ENCODE measurements around the gene SCARF2.

Gene SCARF2

GRCh38 chr22:20469110-20469868 lies 31.7 kb upstream of the SCARF2 start:
- no peaks in the 10 kb centered on the region for H3K4me1 ChIP-seq (ENCODE audit: insufficient read depth, low read length)
- H3K9ac ChIP-seq (ENCODE audit: low read depth, low read length): no peak overlapping the region
- H3K9me3 ChIP-seq (ENCODE audit: insufficient read depth, low read length, severe bottlenecking): no peaks in the 10 kb centered on the region
- H3K79me2 ChIP-seq (ENCODE audit: insufficient read depth, low read length): no peaks in the 10 kb centered on the region
- no peak overlapping the region for H3K4me3 ChIP-seq (ENCODE audit: low read depth in 1 of 2, low read length in 2 of 2)
- no peak for DNase-seq
- H4K20me1 ChIP-seq (ENCODE audit: insufficient read depth, low read length): no peaks in the 10 kb centered on the region
- H3K27ac ChIP-seq (ENCODE audit: low read length): no peak overlapping the region
- no peak overlapping the region for H3K4me2 ChIP-seq (ENCODE audit: insufficient read depth, low read length)
- ATAC-seq (ENCODE audit: insufficient read depth, low read depth): no peak
- peaks cover 38% of the 10 kb centered on the region for H3K36me3 ChIP-seq (ENCODE audit: insufficient read depth, low read length)
- no peaks in the 10 kb centered on the region for H3K27me3 ChIP-seq (ENCODE audit: insufficient read depth, low read length, poor library complexity)
- TF ChIP-seq EZH2 (IDR thresholded peaks at IDR 0.05; ENCODE audit: borderline replicate concordance, low read depth, low read length, severe bottlenecking) (no peak), CTCF (IDR thresholded peaks at IDR 0.05; ENCODE audit: borderline replicate concordance, extremely low read depth, low read length, poor library complexity, severe bottlenecking) (no peak)
- no peak overlapping the region for H2AFZ ChIP-seq (ENCODE audit: low read depth, low read length)

- H3K4me2 ChIP-seq (ENCODE audit: insufficient read depth, low read length): no peak overlapping the region
- no peak overlapping the region for H3K4me3 ChIP-seq (ENCODE audit: low read depth in 1 of 2, low read length in 2 of 2)
- peaks cover 49% of the 10 kb centered on the region for H3K36me3 ChIP-seq (ENCODE audit: insufficient read depth, low read length)
These were observed 29.2 kb upstream of the SCARF2 start for GRCh38 chr22:20466659-20467379.

GRCh38 chr22:20465759-20466077 lies 28.1 kb upstream of the SCARF2 start:
- DNase-seq: no peak
- H3K27ac ChIP-seq (ENCODE audit: low read length): no peak overlapping the region
- no peak for ATAC-seq (ENCODE audit: insufficient read depth, low read depth)
- H3K27me3 ChIP-seq (ENCODE audit: insufficient read depth, low read length, poor library complexity): no peaks in the 10 kb centered on the region
- no peaks in the 10 kb centered on the region for H3K9me3 ChIP-seq (ENCODE audit: insufficient read depth, low read length, severe bottlenecking)
- no peaks in the 10 kb centered on the region for H3K79me2 ChIP-seq (ENCODE audit: insufficient read depth, low read length)
- TF ChIP-seq CTCF (IDR thresholded peaks at IDR 0.05; ENCODE audit: borderline replicate concordance, extremely low read depth, low read length, poor library complexity, severe bottlenecking): no peak
- no peak overlapping the region for H3K9ac ChIP-seq (ENCODE audit: low read depth, low read length)
- H3K4me1 ChIP-seq (ENCODE audit: insufficient read depth, low read length): peaks cover 11% of the 10 kb centered on the region
- H3K36me3 ChIP-seq (ENCODE audit: insufficient read depth, low read length): peaks cover 39% of the 10 kb centered on the region
- no peaks in the 10 kb centered on the region for H4K20me1 ChIP-seq (ENCODE audit: insufficient read depth, low read length)
- H2AFZ ChIP-seq (ENCODE audit: low read depth, low read length): no peak overlapping the region
- H3K4me3 ChIP-seq (ENCODE audit: low read depth in 1 of 2, low read length in 2 of 2): no peak overlapping the region
- no peak overlapping the region for H3K4me2 ChIP-seq (ENCODE audit: insufficient read depth, low read length)

More at GRCh38 chr22:20466659-20467379, 29.2 kb upstream of the SCARF2 start:
- no peak overlapping the region for H2AFZ ChIP-seq (ENCODE audit: low read depth, low read length)
- peaks cover 11% of the 10 kb centered on the region for H3K4me1 ChIP-seq (ENCODE audit: insufficient read depth, low read length)
- DNase-seq: no peak
- H4K20me1 ChIP-seq (ENCODE audit: insufficient read depth, low read length): no peaks in the 10 kb centered on the region
- no peak overlapping the region for H3K27ac ChIP-seq (ENCODE audit: low read length)
- no peaks in the 10 kb centered on the region for H3K9me3 ChIP-seq (ENCODE audit: insufficient read depth, low read length, severe bottlenecking)
- no peak for ATAC-seq (ENCODE audit: insufficient read depth, low read depth)
- no peaks in the 10 kb centered on the region for H3K27me3 ChIP-seq (ENCODE audit: insufficient read depth, low read length, poor library complexity)
- TF ChIP-seq EZH2 (IDR thresholded peaks at IDR 0.05; ENCODE audit: borderline replicate concordance, low read depth, low read length, severe bottlenecking) (no peak), CTCF (IDR thresholded peaks at IDR 0.05; ENCODE audit: borderline replicate concordance, extremely low read depth, low read length, poor library complexity, severe bottlenecking) (no peak)
- no peak overlapping the region for H3K9ac ChIP-seq (ENCODE audit: low read depth, low read length)
- H3K79me2 ChIP-seq (ENCODE audit: insufficient read depth, low read length): no peaks in the 10 kb centered on the region
